Measurements from ENCODE around the gene HECW1. TPM values are rescaled to one million over a fixed set of nuclear protein-coding genes. Genes with fewer than 3 reads are reported as not detected.
A peak's percentile ranks its signal among the peaks of the same experiment; 100 is the strongest.
"Not testable (repeated sequence)": the region's sequence is repeated elsewhere in the genome, so short reads cannot be mapped to it uniquely, and the experiment has no call there.

Gene HECW1
- total RNA-seq, 1 donor from 2014 or later = 68.7 TPM

GRCh38 chr7:43481902-43482678, 369.6 kb downstream of the HECW1 start:
- Mint-ChIP-seq H3K36me3 (ENCODE audit: unreplicated experiment) (peaks cover 18% of the 10 kb centered on the region), H3K27me3 (ENCODE audit: unreplicated experiment) (peaks cover 5% of the 10 kb centered on the region), H3K4me3 (ENCODE audit: unreplicated experiment) (no peak overlapping the region), H3K9me3 (ENCODE audit: unreplicated experiment) (peaks cover 3% of the 10 kb centered on the region), H3K27ac (ENCODE audit: unreplicated experiment) (peak overlapping the region; percentile 67), H3K4me1 (ENCODE audit: low read depth, unreplicated experiment) (peaks cover 4% of the 10 kb centered on the region)
- DNase-seq = no peak
- TF ChIP-seq CTCF (IDR thresholded peaks at IDR 0.05; ENCODE audit: partially characterized antibody, unreplicated experiment) = no peak

- H3K4me1 Mint-ChIP-seq (ENCODE audit: low read depth, unreplicated experiment) = peaks cover 4% of the 10 kb centered on the region
- H3K36me3 Mint-ChIP-seq (ENCODE audit: unreplicated experiment) = peaks cover 18% of the 10 kb centered on the region
- no peak for DNase-seq
- no peak overlapping the region for H3K4me3 Mint-ChIP-seq (ENCODE audit: unreplicated experiment)
- H3K27me3 Mint-ChIP-seq (ENCODE audit: unreplicated experiment) = peaks cover 5% of the 10 kb centered on the region
- H3K27ac Mint-ChIP-seq (ENCODE audit: unreplicated experiment) = no peak overlapping the region
- H3K9me3 Mint-ChIP-seq (ENCODE audit: unreplicated experiment) = peaks cover 3% of the 10 kb centered on the region
- TF ChIP-seq CTCF (IDR thresholded peaks at IDR 0.05; ENCODE audit: partially characterized antibody, unreplicated experiment) = no peak
Observed at GRCh38 chr7:43482679-43483252, 370.3 kb downstream of the HECW1 start.

- Mint-ChIP-seq H3K4me1 (ENCODE audit: low read depth, unreplicated experiment) (peaks cover 8% of the 10 kb centered on the region), H3K27me3 (ENCODE audit: unreplicated experiment) (peaks cover 5% of the 10 kb centered on the region), H3K9me3 (ENCODE audit: unreplicated experiment) (peaks cover 3% of the 10 kb centered on the region), H3K27ac (ENCODE audit: unreplicated experiment) (no peak overlapping the region), H3K36me3 (ENCODE audit: unreplicated experiment) (peaks cover 6% of the 10 kb centered on the region), H3K4me3 (ENCODE audit: unreplicated experiment) (no peak overlapping the region)
- no peak for TF ChIP-seq CTCF (IDR thresholded peaks at IDR 0.05; ENCODE audit: partially characterized antibody, unreplicated experiment)
- DNase-seq = no peak
Observed at GRCh38 chr7:43484678-43485395, 372.4 kb downstream of the HECW1 start.

GRCh38 chr7:43485580-43485979, 373.1 kb downstream of the HECW1 start:
- peaks cover 3% of the 10 kb centered on the region for H3K9me3 Mint-ChIP-seq (ENCODE audit: unreplicated experiment)
- peaks cover 3% of the 10 kb centered on the region for H3K27me3 Mint-ChIP-seq (ENCODE audit: unreplicated experiment)
- H3K36me3 Mint-ChIP-seq (ENCODE audit: unreplicated experiment) = no peaks in the 10 kb centered on the region
- H3K4me1 Mint-ChIP-seq (ENCODE audit: low read depth, unreplicated experiment) = peaks cover 8% of the 10 kb centered on the region
- TF ChIP-seq CTCF (IDR thresholded peaks at IDR 0.05; ENCODE audit: partially characterized antibody, unreplicated experiment) = no peak
- H3K27ac Mint-ChIP-seq (ENCODE audit: unreplicated experiment) = no peak overlapping the region
- DNase-seq = no peak
- H3K4me3 Mint-ChIP-seq (ENCODE audit: unreplicated experiment) = no peak overlapping the region

- not testable (repeated sequence) for H3K4me3 Mint-ChIP-seq (ENCODE audit: unreplicated experiment); H3K27me3 Mint-ChIP-seq (ENCODE audit: unreplicated experiment); DNase-seq; H3K36me3 Mint-ChIP-seq (ENCODE audit: unreplicated experiment); H3K4me1 Mint-ChIP-seq (ENCODE audit: low read depth, unreplicated experiment); H3K9me3 Mint-ChIP-seq (ENCODE audit: unreplicated experiment); H3K27ac Mint-ChIP-seq (ENCODE audit: unreplicated experiment)
Observed at GRCh38 chr7:43486008-43486407, 373.6 kb downstream of the HECW1 start.

Data from glutamatergic neuron (in vitro differentiated cells).